HEK293T (cell line): ENCODE measurements around the gene NECTIN1.

Experiments
- FOXA1 ChIP-seq: fragments of 450-650 bp; IDR thresholded peaks from 2 replicates; pipeline ENCODE4 v1.6.1; 2016; ENCODE audit warnings: mild to moderate bottlenecking
- FOXM1 ChIP-seq: fragments of 450-650 bp; IDR thresholded peaks from 2 replicates; pipeline ENCODE4 v1.6.1; 2017; ENCODE audit warnings: mild to moderate bottlenecking, borderline replicate concordance
- SUZ12 ChIP-seq: fragments of 450-650 bp; IDR thresholded peaks from 2 replicates; pipeline ENCODE4 v1.6.1; 2016; ENCODE audit warnings: mild to moderate bottlenecking

DNA sequence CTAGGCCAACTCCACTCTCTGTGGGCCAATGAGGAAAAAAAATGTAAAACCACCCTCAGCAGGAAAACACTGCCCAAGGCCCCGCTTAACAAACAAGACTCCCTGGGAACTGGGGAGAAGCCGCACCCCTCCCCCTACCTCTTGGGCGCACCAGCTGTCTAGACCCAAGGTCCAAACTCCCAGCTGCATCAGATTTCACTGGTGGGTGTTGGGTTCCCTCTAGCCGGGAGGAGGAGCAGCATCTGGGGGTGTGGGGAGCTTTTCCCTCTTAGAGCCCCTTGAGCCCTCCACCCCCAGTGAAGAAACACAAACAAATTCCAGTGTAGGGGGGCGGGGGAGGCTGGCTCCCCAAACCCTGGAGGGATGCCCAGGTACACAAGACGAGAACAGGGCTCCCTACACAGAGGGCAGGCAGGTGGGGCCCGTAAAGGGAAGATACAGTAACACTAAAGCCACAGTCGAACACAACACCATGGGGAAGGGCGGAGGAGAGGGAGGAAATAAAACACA lies 64.9 kb downstream of the NECTIN1 start:
- TF ChIP-seq FOXA1: no peak
- no peak for TF ChIP-seq SUZ12
- TF ChIP-seq FOXM1: no peak
